Mesothelial cell of epicardium (in vitro differentiated cells): Measurements from ENCODE around the gene TNFRSF1B. TPM values are rescaled to one million over a fixed set of nuclear protein-coding genes. Genes with fewer than 3 reads are reported as not detected.

ENCODE experiments used
- DNase-seq, 2 experiments: peaks; one replicate each; pipeline ENCODE4 v3.0.0; 2021; ENCODE audit warnings: low spot score in 2 of 2; ENCODE audit not compliant: unreplicated experiment in 2 of 2
- H3K27ac Mint-ChIP-seq: 2 replicates; pipeline ENCODE4 v1.8.0; 2021; ENCODE audit warnings: mixed read lengths
- H3K27me3 Mint-ChIP-seq: 2 replicates; pipeline ENCODE4 v1.8.0; 2021; ENCODE audit warnings: low read depth, mixed read lengths
- H3K36me3 Mint-ChIP-seq: 2 replicates; pipeline ENCODE4 v1.8.0; 2021; ENCODE audit warnings: mixed read lengths
- H3K4me1 Mint-ChIP-seq: 2 replicates; pipeline ENCODE4 v1.8.0; 2021; ENCODE audit warnings: mixed read lengths
- H3K4me3 Mint-ChIP-seq: 2 replicates; pipeline ENCODE4 v1.8.0; 2021; ENCODE audit warnings: mild to moderate bottlenecking, moderate library complexity, mixed read lengths
- H3K9me3 Mint-ChIP-seq: 2 replicates; pipeline ENCODE4 v1.8.0; 2021; ENCODE audit warnings: mixed read lengths
- CTCF ChIP-seq: fragments of 200-600 bp; sonication (generic); IDR thresholded peaks from one replicate; pipeline ENCODE4 v1.5.0; 2021; ENCODE audit warnings: antibody characterized with exemption; ENCODE audit not compliant: unreplicated experiment
- total RNA-seq: library from RNA; stranded (reverse); gene quantifications from 3 replicates; pipeline ENCODE4 v1.2.1, GENCODE V29; 2021

TNFRSF1B gene
- total RNA-seq, 1 donor from 2014 or later, result 2.9 TPM

GRCh38 chr1:12173631-12174121 lies 6.9 kb downstream of the TNFRSF1B start:
- no peak overlapping the region for H3K27ac Mint-ChIP-seq
- H3K4me1 Mint-ChIP-seq, result peaks cover 14% of the 10 kb centered on the region
- no peaks in the 10 kb centered on the region for H3K36me3 Mint-ChIP-seq
- no peak for DNase-seq
- H3K9me3 Mint-ChIP-seq, result no peaks in the 10 kb centered on the region
- TF ChIP-seq CTCF, result no peak
- no peak overlapping the region for H3K4me3 Mint-ChIP-seq
- H3K27me3 Mint-ChIP-seq, result peaks cover 21% of the 10 kb centered on the region

DNA sequence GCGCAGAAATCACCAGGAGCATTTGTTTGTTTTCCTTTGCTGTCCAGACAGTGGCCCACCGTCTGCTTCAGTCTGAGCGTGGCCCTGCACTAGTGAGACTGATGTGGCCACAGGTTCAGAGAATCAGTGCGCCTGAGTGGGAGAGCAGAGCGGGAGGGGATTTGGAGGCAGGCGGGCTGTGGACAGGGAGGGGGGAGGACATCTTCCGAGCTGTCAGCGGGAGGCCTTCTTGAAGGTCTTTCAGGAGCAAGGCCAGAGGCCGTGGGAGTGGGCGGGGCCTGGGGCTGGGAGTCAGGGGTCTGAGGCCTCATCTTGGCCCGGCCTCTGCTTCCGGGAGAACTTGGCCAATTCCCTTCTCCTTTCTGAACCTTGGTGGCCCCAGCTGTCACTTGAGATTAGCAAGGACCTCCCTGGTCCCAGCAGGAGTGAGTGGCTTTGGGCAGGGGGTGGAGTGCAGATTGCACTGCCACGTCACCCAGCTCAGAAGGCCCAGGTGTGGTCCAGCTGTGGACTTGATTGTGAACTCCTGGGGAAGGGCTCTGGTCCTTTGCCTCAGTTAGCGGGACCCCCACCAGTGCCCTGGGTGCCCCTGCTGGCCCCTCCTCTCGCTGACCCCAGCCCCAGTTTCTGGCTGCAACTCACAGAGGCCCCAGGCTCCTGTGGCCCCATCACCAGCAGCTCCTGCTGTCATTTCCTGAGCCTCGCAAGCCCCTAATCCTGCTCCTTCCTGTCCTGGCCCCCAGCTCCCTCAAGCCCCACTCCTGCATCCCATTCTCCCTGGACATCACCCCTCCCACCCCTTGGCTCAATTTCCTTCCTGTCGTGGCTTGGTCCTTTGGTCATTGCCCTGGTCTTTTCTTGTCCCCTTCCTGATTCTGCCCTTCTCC lies 8.4 kb downstream of the TNFRSF1B start:
- no peak for DNase-seq

GRCh38 chr1:12176298-12177118 lies 9.7 kb downstream of the TNFRSF1B start:
- Mint-ChIP-seq H3K36me3 (no peaks in the 10 kb centered on the region), H3K27me3 (peaks cover 3% of the 10 kb centered on the region), H3K4me3 (no peak overlapping the region), H3K4me1 (peaks cover 15% of the 10 kb centered on the region), H3K27ac (no peak overlapping the region), H3K9me3 (no peaks in the 10 kb centered on the region)
- no peak for DNase-seq
- no peak for TF ChIP-seq CTCF

More for the DNA sequence above, 8.4 kb downstream of the TNFRSF1B start:
- Mint-ChIP-seq H3K4me1 (peaks cover 15% of the 10 kb centered on the region), H3K27me3 (peaks cover 8% of the 10 kb centered on the region), H3K4me3 (no peak overlapping the region), H3K27ac (peak overlapping the region; percentile 64), H3K36me3 (no peaks in the 10 kb centered on the region), H3K9me3 (no peaks in the 10 kb centered on the region)
- no peak for TF ChIP-seq CTCF

DNA sequence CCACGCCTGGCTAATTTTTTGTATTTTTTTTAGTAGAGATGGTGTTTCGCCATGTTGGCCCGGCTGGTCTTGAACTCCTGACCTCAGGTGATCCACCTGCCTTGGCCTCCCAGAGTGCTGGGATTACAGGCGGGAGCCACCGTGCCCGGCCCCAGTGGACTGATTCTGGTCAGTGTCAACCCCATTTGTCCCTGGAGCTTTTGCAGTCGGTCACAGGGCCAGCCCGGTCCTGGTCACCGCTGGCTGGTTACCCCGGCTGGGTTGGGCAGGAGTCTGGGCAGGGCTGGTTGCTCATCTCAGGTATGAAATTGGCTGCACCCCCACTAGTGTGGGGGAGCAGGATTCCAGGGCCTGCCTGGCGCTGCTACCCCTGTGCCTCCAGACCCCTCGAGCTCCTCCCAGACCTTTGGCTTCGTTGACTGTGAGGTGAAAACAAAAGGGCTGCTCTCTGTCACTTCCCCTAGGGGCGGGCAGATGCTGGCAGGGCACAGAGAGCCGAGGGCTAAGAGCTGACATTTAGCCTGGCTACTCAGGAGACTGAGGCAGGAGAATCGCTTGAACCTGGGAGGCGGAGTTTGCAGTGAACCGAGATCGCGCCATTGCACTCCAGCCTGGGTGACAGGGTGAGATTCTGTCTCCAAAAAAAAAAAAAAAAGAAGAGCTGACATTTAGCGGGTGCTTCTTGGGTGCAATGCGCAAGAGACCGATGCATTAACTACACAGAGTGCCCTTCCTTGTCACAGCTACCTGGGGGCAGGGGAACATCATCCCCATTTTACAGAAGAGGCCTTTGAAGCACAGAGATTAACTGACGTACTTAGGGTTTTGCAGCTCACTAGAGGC lies 10.6 kb downstream of the TNFRSF1B start:
- peaks cover 3% of the 10 kb centered on the region for H3K27me3 Mint-ChIP-seq
- H3K4me1 Mint-ChIP-seq, result peaks cover 15% of the 10 kb centered on the region
- H3K36me3 Mint-ChIP-seq, result no peaks in the 10 kb centered on the region
- TF ChIP-seq CTCF, result no peak
- no peaks in the 10 kb centered on the region for H3K9me3 Mint-ChIP-seq
- no peak overlapping the region for H3K27ac Mint-ChIP-seq
- no peak overlapping the region for H3K4me3 Mint-ChIP-seq
- DNase-seq, result no peak

DNA sequence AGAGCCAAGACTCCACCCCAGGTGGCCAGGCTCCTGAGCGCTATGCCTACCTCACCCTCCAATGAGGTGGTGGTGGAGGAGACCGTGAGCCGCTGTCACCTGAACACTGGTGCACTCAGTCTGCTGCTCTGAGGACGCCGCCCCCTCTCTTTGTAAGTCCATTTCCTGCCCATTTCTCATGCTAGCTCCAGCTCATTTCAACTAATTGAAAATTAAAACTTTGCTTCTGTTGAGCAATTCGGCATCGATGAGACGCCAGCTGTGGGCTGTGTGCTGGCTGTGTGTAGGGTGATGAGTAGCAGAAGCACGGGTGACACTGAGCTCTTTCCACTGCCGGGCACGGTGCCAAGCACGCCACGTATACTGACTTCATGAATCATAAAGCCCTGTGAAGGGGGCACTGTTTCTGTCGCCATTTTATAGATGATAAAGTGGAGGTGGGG lies 11.2 kb downstream of the TNFRSF1B start:
- Mint-ChIP-seq H3K4me1 (peaks cover 15% of the 10 kb centered on the region), H3K36me3 (no peaks in the 10 kb centered on the region), H3K4me3 (no peak overlapping the region), H3K27ac (no peak overlapping the region), H3K9me3 (no peaks in the 10 kb centered on the region), H3K27me3 (peaks cover 3% of the 10 kb centered on the region)
- no peak for TF ChIP-seq CTCF
- no peak for DNase-seq
